ENCODE results near the gene ENHO.
A peak's percentile ranks its signal among the peaks of the same experiment; 100 is the strongest.

ENHO gene

GRCh38 chr9:34522971-34523797, at the start of gene ENHO:
ENHO (minus strand) TSS chr9:34522990; CDS start chr9:34521695, 1,295 bp downstream.
- DNase-seq (ENCODE audit: low read depth, low spot score) = peak; percentile 97

- no peak for DNase-seq (ENCODE audit: low read depth, low spot score)
Measured at GRCh38 chr9:34572092-34572491, 49.3 kb upstream of the ENHO start.

GRCh38 chr9:34571481-34571810, 48.7 kb upstream of the ENHO start:
- no peak for DNase-seq (ENCODE audit: low read depth, low spot score)

GRCh38 chr9:34570809-34571480, 48.2 kb upstream of the ENHO start:
- no peak for DNase-seq (ENCODE audit: low read depth, low spot score)

GRCh38 chr9:34570376-34570775, 47.6 kb upstream of the ENHO start:
- peak; percentile 41 for DNase-seq (ENCODE audit: low read depth, low spot score)

- no peak for DNase-seq (ENCODE audit: low read depth, low spot score)
Measured at GRCh38 chr9:34568774-34569173, 46.0 kb upstream of the ENHO start.

- no peak for DNase-seq (ENCODE audit: low read depth, low spot score)
Measured at GRCh38 chr9:34568133-34568532, 45.3 kb upstream of the ENHO start.

- no peak for DNase-seq (ENCODE audit: low read depth, low spot score)
Measured at GRCh38 chr9:34566972-34567371, 44.2 kb upstream of the ENHO start.

GRCh38 chr9:34566322-34566721, 43.5 kb upstream of the ENHO start:
- DNase-seq (ENCODE audit: low read depth, low spot score) = no peak

- DNase-seq (ENCODE audit: low read depth, low spot score) = no peak
Measured at GRCh38 chr9:34565856-34566255, 43.1 kb upstream of the ENHO start.

- DNase-seq (ENCODE audit: low read depth, low spot score) = no peak
Measured at GRCh38 chr9:34564617-34565016, 41.8 kb upstream of the ENHO start.

- no peak for DNase-seq (ENCODE audit: low read depth, low spot score)
Measured at GRCh38 chr9:34563262-34563661, 40.5 kb upstream of the ENHO start.

GRCh38 chr9:34562135-34562745, 39.5 kb upstream of the ENHO start:
- DNase-seq (ENCODE audit: low read depth, low spot score) = peak; percentile 69

GRCh38 chr9:34560599-34561214, 37.9 kb upstream of the ENHO start:
- DNase-seq (ENCODE audit: low read depth, low spot score) = no peak

- DNase-seq (ENCODE audit: low read depth, low spot score) = no peak
Measured at GRCh38 chr9:34559624-34560455, 37.0 kb upstream of the ENHO start.

- DNase-seq (ENCODE audit: low read depth, low spot score) = peak; percentile 48
Measured at GRCh38 chr9:34558919-34559623, 36.3 kb upstream of the ENHO start.

GRCh38 chr9:34558364-34558763, 35.6 kb upstream of the ENHO start:
- no peak for DNase-seq (ENCODE audit: low read depth, low spot score)

GRCh38 chr9:34557426-34558321, 34.9 kb upstream of the ENHO start:
- DNase-seq (ENCODE audit: low read depth, low spot score) = no peak

GRCh38 chr9:34556949-34557348, 34.2 kb upstream of the ENHO start:
- no peak for DNase-seq (ENCODE audit: low read depth, low spot score)
